Motor neuron (in vitro differentiated cells): ENCODE data around the gene SLC10A2. TPM values are rescaled to one million over a fixed set of nuclear protein-coding genes. Genes with fewer than 3 reads are reported as not detected.

Source experiments
- ATAC-seq, 8 experiments: fragments of 200-7000 bp; cut with Tn5 transposase; replicated peaks in 6 of 8; 2 replicates each; pipeline ENCODE4 v1.8.0; 2021; ENCODE audit warnings: mild to moderate bottlenecking in 8 of 8, moderate library complexity in 8 of 8
- H3K27ac ChIP-seq, 2 donors: fragments of 250-450 bp; sonication (Bioruptor Pico); 2 replicates each; pipeline ENCODE4 v1.9.0; 2021; ENCODE audit warnings: antibody characterized with exemption in 2 of 2, mild to moderate bottlenecking in 2 of 2, moderate library complexity in 1 of 2
- H3K4me1 ChIP-seq, 2 donors: fragments of 250-450 bp; sonication (Bioruptor Pico); replicated peaks in 1 of 2; 2 replicates each; pipeline ENCODE4 v1.6.1; 2021; ENCODE audit warnings: antibody characterized with exemption in 2 of 2, mild to moderate bottlenecking in 2 of 2, moderate library complexity in 1 of 2
- H3K4me3 ChIP-seq, 5 donors: fragments of 250-450 bp; sonication (Bioruptor Pico); 2 replicates each; pipeline ENCODE4 v1.9.0; 2021; ENCODE audit warnings: antibody characterized with exemption in 5 of 5, mild to moderate bottlenecking in 5 of 5, moderate library complexity in 4 of 5
- WGBS, 10 experiments: fragments of 450-650 bp; shearing (Covaris generic); methylation state at CpG; one replicate each; pipeline ENCODE4 v1.0.0; 2022; 5-methylcytosine and 5-hydroxymethylcytosine counted together
- in situ Hi-C, 9 experiments: fragments of 400-800 bp; cut with MboI; loops; one replicate each; pipeline ENCODE4 v1.15.0; 2021; ENCODE audit warnings: low sequenced_read_pairs in 9 of 9, low pct_unique_long_range_greater_than_20kb in 2 of 9; ENCODE audit not compliant: unreplicated experiment in 9 of 9
- total RNA-seq, 8 experiments: library from RNA; unstranded; fragments of 300-600 nt; gene quantifications; 2 replicates each; pipeline versions ENCODE4 v1.2.3 to v1.2.4, GENCODE V29; 2022

The SLC10A2 gene
- total RNA-seq, 8 experiments from 2014 or later = 0.07 to 0.87 (median 0.18) TPM; not detected in 2

DNA sequence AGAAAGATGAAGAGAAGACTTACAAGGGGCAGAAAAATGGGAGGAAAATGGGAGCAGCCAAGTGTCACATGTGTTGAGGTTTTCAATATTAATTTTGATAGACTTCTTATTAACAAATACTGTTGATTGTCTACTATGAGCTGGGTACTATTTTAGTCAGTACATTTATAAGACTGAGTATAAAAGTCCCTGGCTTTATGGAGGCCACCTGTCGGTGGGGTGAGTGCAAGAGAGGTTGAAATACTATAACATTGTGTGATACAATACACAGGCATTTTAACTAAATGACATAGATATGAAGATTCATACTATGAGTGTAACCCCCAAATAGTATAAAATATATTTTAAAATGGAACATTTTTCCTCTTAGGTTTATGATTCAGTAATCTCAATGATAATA, 29.9 kb downstream of the SLC10A2 start:
- no peak for ATAC-seq
- in situ Hi-C loops = no loop called here
- Histone ChIP-seq H3K4me3 (no peak overlapping the region), H3K27ac (no peak overlapping the region), H3K4me1 (no peaks in the 10 kb centered on the region)
- 0 to 100% (median 31%) methylated on average over 1 of the region's 1 CpG; no CpG with 5 or more reads in 2 of the 10 experiments for WGBS, 10 experiments

DNA sequence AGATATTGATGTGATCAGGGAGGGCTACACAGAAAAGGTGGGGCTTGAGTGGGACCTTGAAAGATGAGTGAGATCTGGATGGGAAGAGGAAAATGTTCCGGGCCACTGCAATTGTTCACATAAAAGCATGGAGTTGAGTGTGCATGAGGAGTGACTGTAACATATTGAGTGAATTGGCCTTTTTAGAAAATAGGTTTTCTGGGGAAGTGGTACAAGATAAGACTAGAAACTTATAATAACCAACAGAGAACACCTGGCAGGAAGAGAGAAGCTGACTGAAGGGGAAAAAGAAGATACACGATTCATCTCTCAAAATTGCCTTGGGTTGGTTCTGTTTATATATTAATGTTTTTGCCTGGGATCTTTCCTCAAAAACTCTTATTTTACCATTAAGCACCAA, 32.2 kb downstream of the SLC10A2 start:
- in situ Hi-C loops = no loop called here
- Histone ChIP-seq H3K27ac (no peak overlapping the region), H3K4me3 (no peak overlapping the region), H3K4me1 (no peaks in the 10 kb centered on the region)
- ATAC-seq = no peak
- WGBS, 10 experiments = 14 to 100% (median 100%) methylated on average over 1 to 2 of the region's 2 CpGs; no CpG with 5 or more reads in 1 of the 10 experiments

DNA sequence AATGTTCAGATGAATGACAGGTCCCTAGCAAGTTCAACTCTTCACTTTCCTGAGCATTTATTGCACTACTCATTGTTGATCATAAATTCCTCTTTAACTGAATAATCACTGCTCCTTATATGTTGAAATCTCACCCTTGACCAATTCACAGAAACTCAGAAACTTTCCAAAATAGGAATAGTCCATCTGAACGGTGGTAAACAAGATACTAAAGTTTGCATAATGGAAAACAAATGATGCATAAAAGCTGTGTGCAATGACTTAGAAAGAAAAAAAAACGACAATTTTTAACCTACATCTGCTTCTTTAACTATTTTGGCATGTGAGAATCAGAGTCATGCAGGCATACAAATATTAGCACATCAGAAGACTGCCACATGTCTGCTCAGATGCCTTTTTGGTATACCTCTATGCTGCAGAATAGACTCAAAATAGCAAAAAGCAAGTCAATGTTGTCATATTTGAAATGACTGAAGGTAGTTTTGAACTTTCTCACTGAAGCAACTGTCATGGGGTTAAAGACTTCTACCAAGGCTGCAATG, 34.8 kb downstream of the SLC10A2 start:
- ATAC-seq = no peak
- Histone ChIP-seq H3K4me1 (no peaks in the 10 kb centered on the region), H3K4me3 (no peak overlapping the region), H3K27ac (no peak overlapping the region)
- in situ Hi-C loops = no loop called here
- 0 to 80% (median 43%) methylated on average over 1 to 2 of the region's 2 CpGs for WGBS, 10 experiments

DNA sequence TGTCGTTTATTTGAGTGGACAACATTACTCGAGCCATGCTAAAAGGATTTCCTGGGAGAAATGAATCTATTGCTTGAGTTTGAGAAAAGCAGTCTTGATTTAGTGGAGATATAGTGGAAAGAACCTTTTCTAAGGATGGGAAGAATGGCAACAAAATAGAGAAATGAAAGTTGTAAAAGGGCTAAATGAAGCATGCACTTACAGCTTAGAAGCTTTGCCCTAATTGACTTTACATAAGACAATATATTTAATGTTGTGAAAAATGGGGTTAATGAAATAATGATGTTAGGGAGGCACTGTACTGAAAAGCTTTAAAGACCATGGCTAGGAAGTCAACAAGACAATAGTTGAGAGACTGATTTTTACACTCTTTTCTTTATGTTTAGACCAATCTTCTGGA, 35.4 kb downstream of the SLC10A2 start:
- in situ Hi-C loops = no loop called here
- Histone ChIP-seq H3K4me3 (no peak overlapping the region), H3K27ac (no peak overlapping the region), H3K4me1 (no peaks in the 10 kb centered on the region)
- 0 to 100% (median 81%) methylated on average over 1 to 2 of the region's 2 CpGs for WGBS, 10 experiments
- ATAC-seq = no peak

DNA sequence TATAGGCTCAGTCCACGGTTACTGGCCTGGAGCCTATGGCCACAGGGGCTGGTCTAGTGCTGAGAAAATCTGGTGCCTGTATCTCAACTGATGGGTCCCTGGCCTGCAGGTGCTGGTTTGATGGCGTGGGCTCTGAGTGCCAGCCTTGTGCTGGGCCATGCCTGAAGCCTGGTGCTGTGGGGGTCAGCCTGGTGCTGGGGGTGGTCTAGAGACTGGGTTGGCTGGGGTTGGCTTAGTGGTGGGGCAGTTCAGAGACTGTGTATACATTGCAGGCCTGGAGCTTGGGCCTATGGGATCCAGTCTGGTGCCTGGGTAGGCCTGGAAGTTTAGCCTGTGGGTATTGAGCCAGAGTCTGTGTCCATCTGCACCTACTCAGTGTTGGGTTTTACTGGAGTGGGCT, 36.4 kb downstream of the SLC10A2 start:
- ATAC-seq = no peak
- 80% methylated on average over 1 of the region's 2 CpGs; no CpG with 5 or more reads in 9 of the 10 experiments for WGBS, 10 experiments
- no peak overlapping the region for H3K27ac ChIP-seq
- no peaks in the 10 kb centered on the region for H3K4me1 ChIP-seq
- in situ Hi-C loops = no loop called here
- no peak overlapping the region for H3K4me3 ChIP-seq

DNA sequence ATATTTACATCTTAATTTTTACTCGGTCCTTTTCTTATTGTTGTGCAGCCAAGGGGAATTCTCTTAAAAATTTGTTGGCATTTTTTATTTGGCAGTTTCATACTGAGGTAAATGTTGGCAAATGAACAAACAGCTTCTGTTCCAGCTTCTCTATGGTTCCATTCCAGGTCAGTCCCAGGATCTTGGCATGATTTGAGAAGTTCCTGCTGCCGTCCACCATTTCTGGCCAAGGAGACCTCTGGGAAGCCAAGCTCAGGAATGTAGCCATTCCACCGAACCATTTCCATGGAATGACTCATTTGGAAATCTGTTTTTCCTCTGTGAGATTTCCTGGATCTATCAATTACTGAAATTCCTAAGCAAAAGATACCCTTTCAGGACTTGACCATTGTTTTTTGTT, 43.9 kb downstream of the SLC10A2 start:
- WGBS, 10 experiments = 5 to 97% (median 73%) methylated on average over 1 to 3 of the region's 3 CpGs
- Histone ChIP-seq H3K4me1 (no peaks in the 10 kb centered on the region), H3K4me3 (no peak overlapping the region), H3K27ac (no peak overlapping the region)
- no peak for ATAC-seq
- in situ Hi-C loops = no loop called here

DNA sequence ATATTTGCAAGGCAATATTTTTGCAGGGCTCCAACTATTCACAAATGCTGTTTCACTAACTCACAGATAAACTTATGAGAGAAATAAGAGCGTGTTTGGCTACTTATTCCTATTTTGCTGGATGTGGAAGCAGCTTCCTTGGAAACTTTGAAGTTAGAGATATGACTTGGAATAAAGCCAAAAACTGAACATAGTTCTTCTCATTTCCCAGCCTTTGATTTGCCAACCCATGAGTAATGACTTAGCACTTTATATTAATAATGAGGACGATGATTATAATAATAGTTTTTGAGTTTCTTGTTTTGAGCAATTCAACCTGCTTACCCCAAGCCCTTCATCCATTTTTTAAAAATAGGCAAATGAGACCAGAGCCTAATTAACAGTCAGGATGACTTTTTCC, 47.7 kb downstream of the SLC10A2 start:
- no peaks in the 10 kb centered on the region for H3K4me1 ChIP-seq
- no peak overlapping the region for H3K27ac ChIP-seq
- no peak overlapping the region for H3K4me3 ChIP-seq
- 0 to 94% (median 78%) methylated on average over 1 to 2 of the region's 2 CpGs for WGBS, 10 experiments
- in situ Hi-C loops = no loop called here
- no peak for ATAC-seq

DNA sequence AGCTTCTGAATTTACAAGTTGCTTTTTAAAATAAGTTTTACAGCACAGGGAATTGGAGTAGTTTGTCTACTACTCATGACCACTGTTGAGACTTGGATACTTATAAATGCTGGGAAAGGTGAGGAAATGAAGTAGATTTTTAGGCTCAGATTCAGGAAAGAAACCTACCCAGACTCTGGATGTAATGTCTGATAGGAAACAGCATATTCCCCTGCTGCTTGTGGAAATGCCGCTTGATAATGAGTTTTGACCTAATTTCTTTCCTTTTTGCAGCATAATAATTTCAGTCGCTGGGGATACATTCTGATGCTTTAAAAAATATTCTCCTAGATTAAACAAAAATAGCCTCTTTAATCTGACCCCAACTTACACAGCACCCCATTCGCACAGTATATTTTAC, 53.6 kb downstream of the SLC10A2 start:
- no peak for ATAC-seq
- in situ Hi-C loops = no loop called here
- no peak overlapping the region for H3K27ac ChIP-seq
- peaks cover 0 to 4% of the 10 kb centered on the region in 2 donors for H3K4me1 ChIP-seq
- 0 to 92% (median 80%) methylated on average over 2 to 3 of the region's 3 CpGs; no CpG with 5 or more reads in 1 of the 10 experiments for WGBS, 10 experiments
- H3K4me3 ChIP-seq = no peak overlapping the region

DNA sequence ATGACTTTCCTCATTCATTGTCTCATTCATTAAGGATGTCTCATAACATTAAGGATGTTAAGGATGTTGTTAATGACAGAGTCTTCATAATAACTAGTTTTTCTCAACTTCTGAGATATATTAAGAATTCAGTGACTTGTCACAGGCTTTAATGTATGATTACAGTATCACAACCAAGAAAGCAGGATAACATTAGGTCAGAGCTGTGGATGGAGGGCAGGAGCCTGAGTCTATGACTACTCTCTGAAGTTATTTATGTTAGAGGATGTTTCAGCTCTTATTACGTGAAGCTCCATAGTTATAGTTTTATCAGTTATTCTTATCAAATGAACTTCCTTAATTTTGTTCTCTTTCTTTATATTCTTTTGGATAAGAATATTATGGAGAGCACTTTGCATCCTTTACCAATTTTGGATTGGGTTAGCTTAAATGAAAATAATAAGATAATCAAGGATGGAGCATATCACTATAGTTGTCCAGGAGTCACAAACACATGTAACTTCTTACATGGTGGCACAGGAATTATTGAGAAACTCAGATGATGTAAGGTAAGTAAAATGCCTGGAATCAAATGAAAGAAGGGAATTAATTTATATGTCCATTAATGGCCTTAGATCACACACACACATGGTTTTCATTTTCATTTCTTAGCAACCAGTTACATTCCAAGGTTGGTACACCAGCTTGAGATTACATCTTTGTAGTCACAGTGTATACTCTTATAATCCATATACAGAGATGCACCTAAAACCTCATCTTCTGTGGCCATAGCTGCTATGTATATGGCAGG, 57.0 kb downstream of the SLC10A2 start:
- Histone ChIP-seq H3K27ac (no peak overlapping the region), H3K4me1 (peaks cover 0 to 4% of the 10 kb centered on the region in 2 donors), H3K4me3 (no peak overlapping the region)
- 0 to 100% (median 52%) methylated on average over 1 of the region's 1 CpG; no CpG with 5 or more reads in 4 of the 10 experiments for WGBS, 10 experiments
- in situ Hi-C loops = no loop called here
- ATAC-seq = no peak

DNA sequence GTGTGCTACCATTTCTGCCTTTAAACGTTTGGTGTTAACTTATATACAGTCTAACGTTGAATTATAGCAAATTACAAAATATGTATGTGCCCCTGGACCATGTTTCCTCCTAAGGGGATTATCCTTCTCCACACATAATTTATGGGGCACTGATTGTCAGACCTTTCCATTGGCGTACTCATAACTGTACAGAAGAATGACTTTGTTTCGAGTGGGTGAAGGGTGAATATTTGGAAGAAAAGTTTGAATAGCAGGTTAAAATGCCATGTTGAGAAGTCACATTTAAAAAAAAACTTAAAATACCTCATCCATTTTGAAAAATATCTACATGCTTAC, 58.8 kb downstream of the SLC10A2 start:
- no peak for ATAC-seq
- Histone ChIP-seq H3K4me1 (peaks cover 0 to 4% of the 10 kb centered on the region in 2 donors), H3K4me3 (no peak overlapping the region), H3K27ac (no peak overlapping the region)
- in situ Hi-C loops = no loop called here
- WGBS, 10 experiments = 0 to 100% (median 89%) methylated on average over 2 to 4 of the region's 4 CpGs

DNA sequence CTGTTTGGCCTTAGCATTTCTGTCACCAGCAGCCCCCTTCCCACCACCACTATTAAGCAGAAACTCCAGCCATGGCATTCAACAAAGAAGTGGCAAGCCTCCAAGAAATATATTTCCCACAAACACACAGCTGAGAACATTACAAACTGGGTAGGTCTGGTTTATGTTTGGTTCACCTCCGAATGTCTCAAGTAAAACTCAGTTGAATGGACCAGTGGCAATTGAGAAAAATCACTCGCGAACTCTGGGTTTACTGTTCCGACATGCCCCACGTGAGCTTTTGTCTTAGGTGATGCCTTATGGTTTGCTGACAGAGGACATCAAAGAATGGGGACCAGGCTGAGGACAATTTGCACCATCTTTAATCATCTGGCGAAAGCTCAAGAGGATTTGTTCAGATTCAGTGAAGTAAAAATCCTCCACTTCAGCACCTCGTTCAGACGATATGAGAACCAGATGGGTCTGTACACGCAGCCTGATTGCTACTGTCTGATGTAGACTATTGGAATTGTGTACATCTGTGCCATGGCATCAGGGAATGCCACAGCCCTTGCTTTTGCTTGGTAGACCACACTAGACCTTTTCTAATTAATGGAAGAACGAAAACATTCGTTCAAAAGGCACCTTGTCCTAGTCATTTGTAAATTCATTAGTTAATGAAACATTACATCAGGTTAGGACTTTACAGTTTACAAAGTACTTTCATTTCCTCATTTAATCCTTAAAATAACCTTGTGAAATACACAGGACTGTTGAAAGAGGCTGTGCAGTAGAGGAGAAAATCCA, 59.4 kb downstream of the SLC10A2 start:
- in situ Hi-C loops = no loop called here
- ATAC-seq = peak in 2 of 8 experiments; percentile 15 to 58
- peaks cover 0 to 4% of the 10 kb centered on the region in 2 donors for H3K4me1 ChIP-seq
- H3K4me3 ChIP-seq = no peak overlapping the region
- WGBS, 10 experiments = 1 to 85% (median 56%) methylated on average over 4 to 11 of the region's 11 CpGs; no CpG with 5 or more reads in 2 of the 10 experiments
- H3K27ac ChIP-seq = no peak overlapping the region

DNA sequence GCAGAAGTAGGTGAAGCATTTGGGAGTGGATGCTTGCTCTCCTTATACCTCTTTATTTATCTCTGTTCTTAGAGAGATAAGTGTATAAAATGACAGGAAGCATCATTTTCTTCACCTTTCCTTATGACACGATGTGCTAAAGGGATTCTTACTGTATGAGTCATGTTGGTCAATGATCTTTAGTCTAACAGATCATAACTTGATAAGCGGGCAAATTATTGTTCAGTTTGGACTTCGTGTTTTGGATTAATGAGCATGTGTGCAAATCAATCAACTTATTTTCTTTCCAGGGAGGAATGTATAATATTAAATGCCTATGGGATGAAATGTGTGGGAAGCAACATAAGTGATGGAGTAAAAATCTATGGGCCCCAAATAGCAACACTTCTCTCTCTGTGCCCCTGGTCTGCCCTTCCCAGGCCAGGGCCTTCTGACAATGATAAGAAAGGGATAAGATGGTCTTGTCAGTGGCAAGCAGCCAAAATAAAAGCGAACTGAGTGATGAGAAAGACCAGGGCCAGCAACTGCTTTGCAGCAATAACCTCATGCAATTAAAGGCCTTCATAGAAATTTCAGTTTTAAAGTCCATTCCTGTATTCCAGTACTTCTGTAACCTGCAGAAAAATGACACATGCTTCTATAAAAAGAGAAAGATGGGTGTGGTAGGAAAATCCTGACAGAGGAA, 61.4 kb downstream of the SLC10A2 start:
- in situ Hi-C loops = no loop called here
- no peak for ATAC-seq
- WGBS, 10 experiments = 8 to 92% (median 60%) methylated on average over 1 to 4 of the region's 4 CpGs; no CpG with 5 or more reads in 1 of the 10 experiments
- no peak overlapping the region for H3K4me3 ChIP-seq
- peaks cover 0 to 4% of the 10 kb centered on the region in 2 donors for H3K4me1 ChIP-seq
- no peak overlapping the region for H3K27ac ChIP-seq

DNA sequence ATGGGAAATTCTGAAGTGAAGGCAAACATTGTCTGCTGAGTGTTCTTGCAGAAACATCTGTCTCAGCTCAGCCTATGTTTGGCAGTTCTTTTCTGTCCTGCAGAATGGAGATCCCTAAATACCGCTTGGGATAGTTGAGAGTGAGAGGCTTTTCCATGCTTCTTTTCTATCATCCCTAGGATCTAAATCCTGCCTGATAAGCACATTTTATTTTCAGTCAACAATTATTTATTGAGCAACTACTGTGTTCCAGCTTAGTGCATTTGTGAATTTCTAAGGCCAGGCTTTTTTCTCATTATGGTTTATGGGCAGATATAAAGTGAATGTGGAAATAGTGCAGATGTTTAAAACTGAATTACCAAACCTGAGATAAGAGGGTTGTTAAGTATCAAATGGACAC, 62.6 kb downstream of the SLC10A2 start:
- WGBS, 10 experiments = 0 to 100% (median 50%) methylated on average over 1 of the region's 1 CpG; no CpG with 5 or more reads in 3 of the 10 experiments
- no peak for ATAC-seq
- Histone ChIP-seq H3K4me1 (peaks cover 0 to 4% of the 10 kb centered on the region in 2 donors), H3K4me3 (no peak overlapping the region), H3K27ac (no peak overlapping the region)
- in situ Hi-C loops = no loop called here
